HepG2 (cell line): Measurements from ENCODE around the gene NDOR1. TPM values are rescaled to one million over a fixed set of nuclear protein-coding genes. Genes with fewer than 3 reads are reported as not detected.

ENCODE experiments used
- ATAC-seq: fragments of 200-7000 bp; cut with Tn5 transposase; 3 replicates; pipeline ENCODE4 v1.9.1; 2020; ENCODE audit warnings: mild to moderate bottlenecking, moderate library complexity
- BruUV-seq: library from RNA; stranded (reverse); fragments of 400-500 nt; replicated peaks from 2 replicates; lab custom pipeline; 2021; lab: Mats Ljungman, UMichigan
- CTCF ChIA-PET: fragments of 300-600 bp; formaldehyde crosslinking; extraction: SDS; loops from one replicate; lab custom pipeline; 2021; ENCODE audit warnings: low total read pairs, inconsistent platforms, low intra/inter-chr PET ratio; lab: Yijun Ruan, JAX
- POLR2A ChIA-PET: fragments of 350-600 bp; sonication (Branson Sonifier 250); formaldehyde crosslinking; loops from one replicate; lab custom pipeline; 2020; ENCODE audit warnings: antibody characterized with exemption, inconsistent platforms; lab: Yijun Ruan, JAX
- DNase-seq: peaks from one replicate; pipeline ENCODE4 v3.0.0-alpha.2; 2015; ENCODE audit warnings: low spot score
- FAIRE-seq: peaks from 3 replicates; lab custom pipeline; 2011; peaks lifted over from hg19 to GRCh38; lab: Jason Lieb, UNC
- H2AFZ ChIP-seq: one replicate; pipeline ENCODE4 v1.6.1; 2011; ENCODE audit warnings: low read length, inconsistent platforms
- H3K27ac ChIP-seq: fragments of 300-600 bp; 3 replicates; pipeline ENCODE4 v1.8.0; 2011; ENCODE audit warnings: mixed run types, mild to moderate bottlenecking, mixed read lengths, low read length, inconsistent platforms; ENCODE audit not compliant: insufficient read depth; ENCODE audit errors: extremely low read length
- H3K27me3 ChIP-seq, 2 experiments: fragments of 200-600 bp in 1 of 2; 2 replicates in 1 of 2; 3 replicates in 1 of 2; pipeline versions ENCODE4 v1.6.0 to v1.8.0; 2011; ENCODE audit warnings: low read length in 2 of 2, mild to moderate bottlenecking in 2 of 2, moderate library complexity in 2 of 2, inconsistent platforms in 1 of 2; ENCODE audit not compliant: insufficient read depth in 2 of 2, control insufficient read depth in 1 of 2
- H3K36me3 ChIP-seq, 2 experiments: fragments of 200-600 bp in 1 of 2; replicated peaks in 1 of 2; 2 replicates in 1 of 2; 3 replicates in 1 of 2; pipeline versions ENCODE4 v1.5.1 to v1.8.0; 2011; ENCODE audit warnings: low read length in 2 of 2, inconsistent platforms in 1 of 2; ENCODE audit not compliant: insufficient read depth in 2 of 2, control insufficient read depth in 1 of 2
- H3K4me1 ChIP-seq: 2 replicates; pipeline ENCODE4 v1.5.1; 2012; ENCODE audit warnings: low read length, inconsistent platforms; ENCODE audit not compliant: insufficient read depth
- H3K4me2 ChIP-seq: 2 replicates; pipeline ENCODE4 v1.6.0; 2011; ENCODE audit warnings: low read depth, low read length, inconsistent platforms
- H3K4me3 ChIP-seq, 3 experiments: fragments of 200-600 bp in 1 of 3; sonication (generic), shearing (Covaris generic) in 1 of 3; replicated peaks in 1 of 3; 2 replicates each; pipeline ENCODE4 v1.5.1; 2011 to 2016; ENCODE audit warnings: low read length in 3 of 3, inconsistent platforms in 2 of 3, low read depth in 2 of 3, mild to moderate bottlenecking in 2 of 3, control low read depth in 1 of 3, mixed read lengths in 1 of 3; ENCODE audit not compliant: insufficient read depth in 1 of 3
- H3K79me2 ChIP-seq: one replicate; pipeline ENCODE4 v1.6.1; 2011; ENCODE audit warnings: low read length, inconsistent platforms; ENCODE audit not compliant: insufficient read depth
- H3K9ac ChIP-seq: 2 replicates; pipeline ENCODE4 v1.6.0; 2011; ENCODE audit warnings: mild to moderate bottlenecking, low read depth, low read length, inconsistent platforms; ENCODE audit not compliant: insufficient read depth
- H3K9me3 ChIP-seq: 2 replicates; pipeline ENCODE4 v1.5.1; 2012; ENCODE audit warnings: mild to moderate bottlenecking, low read length
- H4K20me1 ChIP-seq: 2 replicates; pipeline ENCODE4 v1.6.0; 2011; ENCODE audit warnings: inconsistent platforms, mild to moderate bottlenecking, low read length, moderate library complexity; ENCODE audit not compliant: insufficient read depth
- ATF6 ChIP-seq: sonication (generic); formaldehyde crosslinking; conservative IDR thresholded peaks from 2 replicates; pipeline ENCODE4 v1.4.0; 2020; ENCODE audit warnings: missing genetic modification reagents
- EZH2 ChIP-seq: conservative IDR thresholded peaks from 2 replicates; pipeline ENCODE4 v1.6.1; 2012; ENCODE audit warnings: mild to moderate bottlenecking, low read depth, low read length, moderate library complexity
- ZBTB21 ChIP-seq: sonication (generic); formaldehyde crosslinking; IDR thresholded peaks from 2 replicates; pipeline ENCODE4 v1.4.0; 2020; ENCODE audit warnings: missing genetic modification reagents
- ZBTB7A ChIP-seq: sonication (generic); formaldehyde crosslinking; IDR thresholded peaks from 2 replicates; pipeline ENCODE4 v1.8.0; 2022; ENCODE audit warnings: mild to moderate bottlenecking, missing genetic modification reagents
- ZFP36L2 ChIP-seq: sonication (generic); formaldehyde crosslinking; IDR thresholded peaks from 2 replicates; pipeline ENCODE4 v1.4.0; 2020; ENCODE audit warnings: missing genetic modification reagents
- ZNF446 ChIP-seq: sonication (generic); formaldehyde crosslinking; IDR thresholded peaks from 2 replicates; pipeline ENCODE4 v1.5.0; 2020; ENCODE audit warnings: mild to moderate bottlenecking, missing genetic modification reagents
- ZNF713 ChIP-seq: sonication (generic); formaldehyde crosslinking; IDR thresholded peaks from 2 replicates; pipeline ENCODE4 v1.4.0; 2020; ENCODE audit warnings: mild to moderate bottlenecking, missing genetic modification reagents
- WGBS: methylation state at CpG from one replicate; pipeline ENCODE4 v1.1.6; 2017; ENCODE audit warnings: low lambda C conversion rate; 5-methylcytosine and 5-hydroxymethylcytosine counted together
- in situ Hi-C: cut with HindIII; loops from 2 replicates; pipeline ENCODE4 v1.10.0; 2017; ENCODE audit warnings: low pct_unique_long_range_greater_than_20kb; ENCODE audit not compliant: extremely low pct_ligation_motif_present
- intact Hi-C: fragments of 100-400 bp; cut with micrococcal nuclease; formaldehyde crosslinking; loops from one replicate; pipeline ENCODE4 v1.10.0; 2022; ENCODE audit not compliant: unreplicated experiment
- polyA plus RNA-seq, 8 experiments: library from polyadenylated mRNA; depleted of rRNA in 3 of 8; stranded (reverse) in 7 of 8; unstranded in 1 of 8; fragments of >200 nt; fragmentation: Illumina TruSeq in 4 of 8; extraction: Trizol in 4 of 8; gene quantifications; 2 replicates each; pipeline versions ENCODE4 v1.2.1 to v1.2.3, GENCODE V29; 2011 to 2016; ENCODE audit warnings: low read depth in 4 of 8, missing spikeins in 1 of 8, mixed read lengths in 1 of 8; ENCODE audit not compliant: insufficient read depth in 1 of 8
- total RNA-seq, 5 experiments: library from RNA; depleted of rRNA; stranded (reverse); fragments of >200 nt; fragmentation: Illumina TruSeq; extraction: Trizol; gene quantifications; 2 replicates each; pipeline ENCODE4 v1.2.3, GENCODE V29; 2016; ENCODE audit warnings: low read depth in 1 of 5

The NDOR1 gene
- total and polyA plus RNA-seq, 2 of the 13 experiments (the other 11 are each of a cell fraction or from before 2014, with no cell fraction given): 3.6 to 8.7 TPM

DNA sequence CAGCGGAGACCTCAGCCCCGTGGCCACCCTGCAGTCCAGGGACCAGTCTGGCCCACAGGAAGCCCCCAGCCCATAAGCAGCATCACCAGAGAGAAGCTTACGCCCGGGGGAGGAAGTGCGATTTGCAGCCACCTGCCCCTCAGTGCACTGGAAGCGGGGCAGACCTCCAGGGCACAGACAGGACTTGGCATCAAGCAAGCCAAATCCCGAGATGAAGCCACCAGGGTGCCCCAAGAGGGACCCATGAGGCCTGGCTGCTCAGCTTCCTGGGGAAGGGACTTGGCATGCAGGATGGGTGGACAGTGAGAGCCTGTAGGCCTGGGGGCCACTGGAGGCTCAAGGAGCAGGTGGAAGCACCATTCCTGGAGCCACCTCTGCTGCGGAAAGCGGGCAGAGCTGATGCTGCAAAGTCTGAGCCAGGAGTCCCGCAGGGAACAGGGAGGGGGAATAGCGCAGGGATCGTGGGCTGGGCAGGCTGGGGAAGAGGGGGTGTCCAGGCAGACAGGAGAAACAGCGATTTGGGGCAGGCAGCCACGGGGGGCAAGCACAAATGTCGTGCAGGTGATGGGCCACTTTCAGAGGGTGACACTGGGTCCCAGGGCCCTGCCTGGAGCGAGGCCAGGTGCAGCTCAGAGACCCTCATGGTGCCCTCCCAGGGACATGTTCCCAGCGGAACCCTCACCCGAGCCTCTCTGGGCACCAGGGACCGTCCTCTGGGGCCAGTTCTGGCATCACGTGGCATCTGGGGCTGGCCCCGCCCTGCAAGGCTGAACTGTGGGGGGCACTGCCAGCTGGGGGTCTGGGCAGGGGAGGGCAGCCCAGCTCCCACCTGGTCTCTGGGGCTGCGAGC, 38.9 kb upstream of the NDOR1 start:
- POLR2A ChIA-PET: interaction anchor here (1.3 kb wide), 1 partner anchor 22 kb away, joined by 4 read pairs; no protein-coding TSS in a partner anchor
- H3K27me3 ChIP-seq: peaks cover 16 to 87% of the 10 kb centered on the region in 2 experiments; a peak in 3 of 5 replicates
- no peak for DNase-seq
- 5% methylated on average over 9 of the region's 22 CpGs for WGBS
- H3K9me3 ChIP-seq: no peaks in the 10 kb centered on the region
- intact Hi-C loops: no loop called here
- in situ Hi-C loops: no loop called here
- BruUV-seq: no TSS peak
- H4K20me1 ChIP-seq: no peaks in the 10 kb centered on the region
- ATAC-seq: no peak
- TF ChIP-seq ATF6 (CRISPR knock-in tag) (no peak), ZFP36L2 (no peak), ZNF446 (CRISPR knock-in tag) (no peak), ZNF713 (no peak), ZBTB21 (no peak), ZBTB7A (CRISPR knock-in tag) (no peak), EZH2 (peak; percentile 55; the same call in 1 of the 2 replicates)
- no peak overlapping the region for H3K4me3 ChIP-seq
- H3K4me1 ChIP-seq: peaks cover 9% of the 10 kb centered on the region
- H3K36me3 ChIP-seq: no peaks in the 10 kb centered on the region
- H3K27ac ChIP-seq: no peak overlapping the region
- no peak overlapping the region for H3K9ac ChIP-seq
- no peaks in the 10 kb centered on the region for H3K79me2 ChIP-seq
- CTCF ChIA-PET: no interaction called here
- H2AFZ ChIP-seq: no peak overlapping the region
- FAIRE-seq: no peak
- no peak overlapping the region for H3K4me2 ChIP-seq
